Stimulated activated CD4-positive, alpha-beta T cell treated with anti-CD3 and anti-CD28 coated beads, Interleukin-12 subunit alpha, Interleukin-12 subunit beta, amount 100 ng/mL, for 24 hours (primary cell): ENCODE measurements around the gene CENPM.

Source experiments
- DNase-seq, 2 experiments: peaks; one replicate each; pipeline ENCODE4 v3.0.0-alpha.2; 2020; ENCODE audit warnings: low read depth in 2 of 2

Gene CENPM

GRCh38 chr22:41900652-41901312, 46.2 kb downstream of the CENPM start:
- DNase-seq, result no peak

DNA sequence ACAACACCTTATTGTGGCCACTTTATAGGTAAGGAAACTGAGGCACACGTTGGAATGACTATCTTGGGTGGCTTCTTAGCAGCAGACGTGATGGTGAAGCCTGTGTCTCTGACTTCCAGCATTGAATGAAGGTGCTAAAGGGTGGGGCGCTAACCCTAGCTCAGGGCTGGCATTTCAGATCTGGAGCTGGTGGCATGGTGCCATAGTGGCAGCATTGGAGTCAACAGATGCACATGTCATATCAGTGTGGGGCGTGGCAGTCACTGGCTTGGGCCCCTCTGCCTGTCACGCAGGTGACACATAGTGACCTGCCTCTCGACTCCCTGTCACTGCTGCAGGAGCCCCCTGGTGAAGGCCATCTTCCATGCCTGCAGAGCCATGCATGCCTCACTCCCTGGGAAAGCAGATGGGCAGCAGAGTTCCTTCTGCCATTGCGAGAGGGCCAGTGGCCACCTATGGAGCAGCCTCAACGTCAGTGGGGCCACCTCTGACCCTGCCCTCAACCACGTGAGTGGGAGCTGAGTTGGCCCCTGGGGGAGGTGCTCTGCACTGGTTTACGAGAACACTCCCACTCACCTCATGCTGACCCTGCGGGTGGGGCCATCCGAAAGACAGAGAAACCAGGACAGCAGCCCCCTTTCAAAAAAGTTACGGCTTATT, 46.8 kb downstream of the CENPM start:
- DNase-seq, result no peak

- no peak for DNase-seq
Measured at GRCh38 chr22:41899110-41899509, 47.8 kb downstream of the CENPM start.

DNA sequence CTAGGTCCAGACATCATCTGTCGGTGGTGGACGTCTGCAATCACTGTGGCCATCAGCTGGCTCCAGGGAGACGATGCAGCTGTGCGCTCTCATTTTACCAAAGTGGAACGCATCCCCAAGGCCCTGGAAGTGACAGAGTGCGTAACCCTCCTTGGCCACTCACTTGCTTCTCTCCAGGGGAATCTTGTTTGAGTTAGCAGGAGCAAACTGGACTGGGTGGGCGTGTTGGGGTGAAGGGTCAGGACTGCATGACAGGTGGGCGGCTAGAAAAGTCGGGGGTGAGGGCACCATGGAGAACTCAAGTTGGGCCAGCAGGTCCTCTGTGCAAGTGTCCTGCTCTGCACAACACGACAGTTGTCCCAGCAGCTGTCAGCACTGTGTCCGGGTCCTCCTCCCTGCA, 48.3 kb downstream of the CENPM start:
- no peak for DNase-seq

DNA sequence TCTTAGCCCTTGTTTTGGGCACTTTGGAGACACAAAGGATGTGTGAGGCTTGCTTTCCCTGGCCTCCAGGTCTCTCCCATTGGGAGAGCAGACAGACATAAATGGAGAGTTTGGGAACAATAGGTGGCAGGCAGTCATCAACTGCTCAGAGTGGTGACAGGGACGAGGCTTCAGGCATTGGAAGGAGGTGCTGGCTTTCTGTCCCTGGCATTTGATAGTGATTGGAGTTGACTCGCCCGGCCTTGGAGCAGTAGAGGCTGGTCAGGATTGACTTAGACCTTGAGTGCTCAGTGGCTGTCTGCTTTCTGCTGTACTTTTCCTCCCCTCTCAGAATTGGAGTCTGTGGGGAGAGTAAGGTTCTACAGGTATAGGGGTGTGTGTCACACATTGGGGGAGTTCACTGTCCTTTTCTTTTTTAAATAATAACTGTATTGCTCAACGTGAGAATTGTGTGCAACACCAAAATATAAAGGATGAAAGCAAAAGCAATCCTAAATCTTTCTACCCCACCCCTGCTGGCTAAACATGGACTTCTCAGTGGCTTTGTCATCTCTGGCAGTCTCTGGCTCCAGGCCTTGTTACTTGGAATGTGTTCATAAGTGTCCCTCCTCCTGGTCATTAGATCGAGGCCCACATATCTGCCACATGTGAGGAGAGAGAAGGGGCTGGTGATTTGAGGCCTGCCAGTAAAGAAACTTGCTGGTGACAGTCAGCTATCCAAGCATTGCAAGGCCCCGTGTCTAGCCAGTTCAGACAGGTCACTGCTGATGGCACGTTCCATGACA, 53.2 kb downstream of the CENPM start:
- no peak for DNase-seq

DNA sequence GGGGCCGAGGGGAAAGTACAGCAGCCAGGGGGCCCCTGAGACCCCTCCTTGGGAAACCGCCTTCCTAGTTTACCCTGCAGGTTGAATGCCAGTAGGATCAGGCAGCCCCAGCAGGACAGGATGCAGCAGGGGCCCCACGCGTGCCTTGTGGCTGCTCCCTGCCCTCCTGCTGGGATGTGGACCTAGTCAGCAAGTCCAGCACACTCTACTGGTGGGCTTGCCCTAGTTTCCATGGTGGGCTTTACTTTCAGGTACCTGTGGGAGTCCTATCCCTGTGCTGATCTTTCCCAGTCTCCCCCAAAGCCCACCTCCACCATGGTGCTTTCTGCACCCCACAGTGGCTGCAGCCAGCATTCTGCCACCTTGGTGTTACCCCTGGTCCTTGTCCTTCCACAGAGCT, 54.2 kb downstream of the CENPM start:
- DNase-seq, result no peak

- DNase-seq, result no peak
Measured at GRCh38 chr22:41891407-41891806, 55.5 kb downstream of the CENPM start.
